Right atrium auricular region (tissue), 2 donors: ENCODE data around the gene CLASP1. TPM values are rescaled to one million over a fixed set of nuclear protein-coding genes. Genes with fewer than 3 reads are reported as not detected.
A peak's percentile ranks its signal among the peaks of the same experiment; 100 is the strongest.

Experiments used
- DNase-seq: peaks from one replicate; pipeline ENCODE4 v3.0.0-alpha.2; 2019; ENCODE audit warnings: low spot score
- H3K27ac ChIP-seq, 2 donors: fragments of 200-600 bp; sonication (generic); 1 replicate in 1 of 2; 2 replicates in 1 of 2; pipeline ENCODE4 v1.5.1; 2016 to 2019
- H3K27me3 ChIP-seq, 2 donors: fragments of 200-600 bp; sonication (generic); one replicate each; pipeline versions ENCODE4 v1.5.1 to v1.6.0; 2017 to 2019
- H3K36me3 ChIP-seq: fragments of 200-600 bp; sonication (generic); one replicate; pipeline ENCODE4 v1.5.1; 2016
- H3K4me1 ChIP-seq, 2 donors: fragments of 200-600 bp; sonication (generic); one replicate each; pipeline versions ENCODE4 v1.5.1 to v1.6.0; 2017 to 2019
- H3K4me3 ChIP-seq, 2 donors: fragments of 200-600 bp; sonication (generic); 1 replicate in 1 of 2; 2 replicates in 1 of 2; pipeline ENCODE4 v1.5.1; 2017 to 2019; ENCODE audit warnings: mild to moderate bottlenecking in 1 of 2, moderate library complexity in 1 of 2
- H3K9me3 ChIP-seq, 2 donors: fragments of 200-600 bp; sonication (generic); one replicate each; pipeline ENCODE4 v1.5.1; 2019
- total RNA-seq, 2 donors: library from RNA; depleted of rRNA; stranded (reverse); fragments of >200 nt; gene quantifications; one replicate each; pipeline ENCODE4 v1.1.0, GENCODE V29; 2016
- TF ChIP-seq, protein P1 (sequence below), 2 donors: fragments of 200-600 bp; sonication (generic); IDR thresholded peaks; one replicate each; pipeline ENCODE4 v1.5.1; 2019; ENCODE audit warnings: antibody characterized with exemption in 2 of 2

CLASP1 gene
- total RNA-seq, 2 donors from 2014 or later: 42.4 to 47.8 TPM

DNA sequence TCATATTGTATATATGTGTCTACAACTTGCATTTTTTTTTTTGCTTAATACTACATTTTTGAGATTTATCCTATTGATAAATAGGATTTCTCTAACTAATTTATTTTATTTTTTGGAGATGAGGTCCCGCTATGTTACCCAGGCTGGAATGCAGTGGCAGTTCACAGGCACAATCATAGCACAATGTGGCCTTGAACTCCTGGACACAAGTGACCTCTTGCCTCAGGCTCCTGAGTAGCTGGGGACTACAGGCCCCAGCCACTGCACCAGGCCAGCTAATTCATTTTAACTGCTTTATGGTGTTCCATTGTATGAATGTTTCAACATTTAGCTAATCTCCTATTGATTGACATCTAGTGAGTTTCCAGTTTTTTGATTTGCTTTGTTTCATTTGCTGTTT is 16.8 kb upstream of the CLASP1 start:
- H3K27me3 ChIP-seq: no peaks in the 10 kb centered on the region
- H3K36me3 ChIP-seq: no peaks in the 10 kb centered on the region
- H3K4me3 ChIP-seq: no peak overlapping the region
- peak overlapping the region in 1 of 2 donors; percentile 35 for H3K27ac ChIP-seq
- peaks cover 0 to 5% of the 10 kb centered on the region in 2 donors for H3K4me1 ChIP-seq
- TF ChIP-seq, protein P1, sequence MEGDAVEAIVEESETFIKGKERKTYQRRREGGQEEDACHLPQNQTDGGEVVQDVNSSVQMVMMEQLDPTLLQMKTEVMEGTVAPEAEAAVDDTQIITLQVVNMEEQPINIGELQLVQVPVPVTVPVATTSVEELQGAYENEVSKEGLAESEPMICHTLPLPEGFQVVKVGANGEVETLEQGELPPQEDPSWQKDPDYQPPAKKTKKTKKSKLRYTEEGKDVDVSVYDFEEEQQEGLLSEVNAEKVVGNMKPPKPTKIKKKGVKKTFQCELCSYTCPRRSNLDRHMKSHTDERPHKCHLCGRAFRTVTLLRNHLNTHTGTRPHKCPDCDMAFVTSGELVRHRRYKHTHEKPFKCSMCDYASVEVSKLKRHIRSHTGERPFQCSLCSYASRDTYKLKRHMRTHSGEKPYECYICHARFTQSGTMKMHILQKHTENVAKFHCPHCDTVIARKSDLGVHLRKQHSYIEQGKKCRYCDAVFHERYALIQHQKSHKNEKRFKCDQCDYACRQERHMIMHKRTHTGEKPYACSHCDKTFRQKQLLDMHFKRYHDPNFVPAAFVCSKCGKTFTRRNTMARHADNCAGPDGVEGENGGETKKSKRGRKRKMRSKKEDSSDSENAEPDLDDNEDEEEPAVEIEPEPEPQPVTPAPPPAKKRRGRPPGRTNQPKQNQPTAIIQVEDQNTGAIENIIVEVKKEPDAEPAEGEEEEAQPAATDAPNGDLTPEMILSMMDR (IDR thresholded peaks at IDR 0.05): no peak
- no peak for DNase-seq
- no peaks in the 10 kb centered on the region for H3K9me3 ChIP-seq

DNA sequence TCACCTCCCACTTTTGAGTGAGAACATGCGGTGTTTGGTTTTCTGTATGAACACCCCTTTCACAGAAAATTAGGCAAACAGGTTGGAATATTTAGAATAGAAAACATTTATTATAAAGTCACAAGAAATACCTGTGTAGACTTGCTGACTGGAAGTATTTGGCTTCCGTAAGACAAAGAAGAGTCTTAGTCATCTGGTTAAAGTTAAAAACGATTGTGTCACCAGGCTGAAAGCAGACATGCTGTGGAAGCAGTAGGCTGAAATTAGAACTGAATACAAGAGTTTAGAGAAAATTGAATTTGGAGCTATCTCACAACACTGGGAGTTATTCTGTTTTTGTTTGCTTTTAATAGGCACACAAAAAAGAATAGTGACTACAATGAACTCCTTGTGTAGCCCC is 16.2 kb upstream of the CLASP1 start:
- Histone ChIP-seq H3K27ac (peak overlapping the region in 1 of 2 donors; percentile 35), H3K27me3 (no peaks in the 10 kb centered on the region)

DNA sequence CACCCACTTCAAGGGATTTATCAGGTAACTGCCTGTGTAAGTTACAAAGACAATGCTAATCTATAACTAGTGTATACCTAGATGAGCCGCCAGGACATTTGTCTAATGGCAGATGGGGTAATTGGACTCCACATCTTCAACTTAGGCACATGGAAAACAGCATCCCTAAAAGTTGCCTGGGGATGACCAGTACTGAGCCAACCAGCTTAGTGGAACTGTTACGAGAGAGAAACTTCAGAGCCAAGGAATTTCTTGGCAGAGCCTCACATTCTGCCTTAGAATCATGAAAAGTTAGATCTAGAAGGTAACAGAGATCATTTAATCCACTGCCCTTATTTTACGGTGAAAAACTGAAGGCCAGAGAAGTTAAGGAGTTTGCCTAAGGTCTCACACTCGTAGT is 15.5 kb upstream of the CLASP1 start:
- H3K4me3 ChIP-seq: no peak overlapping the region
- TF ChIP-seq, protein P1 (IDR thresholded peaks at IDR 0.05): no peak
- no peaks in the 10 kb centered on the region for H3K27me3 ChIP-seq
- H3K27ac ChIP-seq: no peak overlapping the region
- DNase-seq: no peak
- H3K4me1 ChIP-seq: peaks cover 0 to 5% of the 10 kb centered on the region in 2 donors
- no peaks in the 10 kb centered on the region for H3K9me3 ChIP-seq
- H3K36me3 ChIP-seq: no peaks in the 10 kb centered on the region

More for the DNA sequence above, 16.2 kb upstream of the CLASP1 start:
- TF ChIP-seq, protein P1 (IDR thresholded peaks at IDR 0.05): no peak
- Histone ChIP-seq H3K36me3 (no peaks in the 10 kb centered on the region), H3K4me1 (peaks cover 0 to 5% of the 10 kb centered on the region in 2 donors), H3K4me3 (no peak overlapping the region), H3K9me3 (no peaks in the 10 kb centered on the region)
- DNase-seq: no peak

DNA sequence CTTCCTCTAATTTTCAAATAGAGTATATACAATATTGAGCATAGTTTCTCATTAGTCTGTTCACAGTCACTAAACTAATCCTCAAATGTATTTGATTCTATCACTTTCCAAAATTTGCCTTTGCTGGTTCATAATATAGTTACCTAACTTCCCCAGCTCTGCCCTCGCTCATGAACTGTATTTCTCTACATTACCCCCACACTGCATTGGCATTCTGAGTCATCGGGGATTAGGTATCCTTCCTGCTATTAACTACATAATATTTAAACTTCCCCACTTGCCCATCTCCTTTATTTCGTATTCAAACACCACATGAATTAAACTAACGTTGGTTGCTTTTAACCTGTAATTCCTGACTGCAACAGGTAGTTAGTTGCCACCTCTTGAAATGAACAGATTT is 14.8 kb upstream of the CLASP1 start:
- Histone ChIP-seq H3K27ac (no peak overlapping the region), H3K27me3 (no peaks in the 10 kb centered on the region), H3K36me3 (no peaks in the 10 kb centered on the region), H3K9me3 (no peaks in the 10 kb centered on the region), H3K4me3 (no peak overlapping the region), H3K4me1 (peaks cover 0 to 5% of the 10 kb centered on the region in 2 donors)
- TF ChIP-seq, protein P1 (IDR thresholded peaks at IDR 0.05): no peak
- no peak for DNase-seq

DNA sequence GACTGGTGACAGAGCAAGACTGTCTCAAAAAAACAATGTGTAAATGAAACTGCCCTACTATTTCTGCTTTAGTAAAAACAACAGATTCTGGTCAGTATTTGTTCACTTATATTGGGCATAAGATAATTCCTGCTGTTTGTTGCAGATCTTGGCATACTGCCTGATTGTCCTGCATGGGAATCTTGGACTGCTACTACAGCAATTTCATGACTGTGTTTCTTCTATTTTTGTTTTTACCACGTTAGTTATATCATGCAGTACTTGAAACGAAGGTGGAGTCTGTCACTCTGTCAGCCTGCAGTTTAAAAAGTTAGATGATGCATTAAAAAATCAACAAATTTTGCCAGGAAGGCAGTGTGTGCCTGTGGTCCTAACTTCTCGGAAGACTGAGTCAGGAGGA is 14.2 kb upstream of the CLASP1 start:
- Histone ChIP-seq H3K27me3 (no peaks in the 10 kb centered on the region), H3K27ac (no peak overlapping the region), H3K4me1 (peaks cover 0 to 5% of the 10 kb centered on the region in 2 donors), H3K9me3 (no peaks in the 10 kb centered on the region), H3K36me3 (no peaks in the 10 kb centered on the region), H3K4me3 (no peak overlapping the region)
- DNase-seq: no peak
- TF ChIP-seq, protein P1 (IDR thresholded peaks at IDR 0.05): no peak

DNA sequence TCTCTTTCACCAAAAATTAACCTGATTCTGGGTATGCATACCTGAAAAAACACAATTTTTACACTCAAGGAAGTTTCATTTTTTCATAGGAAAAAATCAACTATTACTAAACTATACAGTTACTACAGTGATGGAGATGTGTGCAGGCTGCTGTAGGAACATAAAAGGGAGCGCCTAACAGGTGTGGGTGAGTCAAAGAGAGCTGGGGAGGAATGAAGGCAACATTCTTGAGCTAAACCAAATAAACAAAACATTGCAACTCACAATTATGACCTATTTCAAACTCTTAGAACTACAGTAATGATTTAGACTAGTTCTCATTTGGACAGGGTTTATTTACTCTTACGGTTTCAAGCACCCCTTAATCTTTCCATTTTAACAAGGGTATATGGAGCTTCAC is 13.4 kb upstream of the CLASP1 start:
- Histone ChIP-seq H3K9me3 (no peaks in the 10 kb centered on the region), H3K4me3 (no peak overlapping the region), H3K27me3 (no peaks in the 10 kb centered on the region), H3K27ac (no peak overlapping the region), H3K4me1 (peaks cover 0 to 5% of the 10 kb centered on the region in 2 donors), H3K36me3 (no peaks in the 10 kb centered on the region)
- TF ChIP-seq, protein P1 (IDR thresholded peaks at IDR 0.05): no peak
- DNase-seq: no peak
